Measurements from ENCODE around the gene C1QL4.
"Not testable (repeated sequence)": the region's sequence is repeated elsewhere in the genome, so short reads cannot be mapped to it uniquely, and the experiment has no call there.

The C1QL4 gene

DNA sequence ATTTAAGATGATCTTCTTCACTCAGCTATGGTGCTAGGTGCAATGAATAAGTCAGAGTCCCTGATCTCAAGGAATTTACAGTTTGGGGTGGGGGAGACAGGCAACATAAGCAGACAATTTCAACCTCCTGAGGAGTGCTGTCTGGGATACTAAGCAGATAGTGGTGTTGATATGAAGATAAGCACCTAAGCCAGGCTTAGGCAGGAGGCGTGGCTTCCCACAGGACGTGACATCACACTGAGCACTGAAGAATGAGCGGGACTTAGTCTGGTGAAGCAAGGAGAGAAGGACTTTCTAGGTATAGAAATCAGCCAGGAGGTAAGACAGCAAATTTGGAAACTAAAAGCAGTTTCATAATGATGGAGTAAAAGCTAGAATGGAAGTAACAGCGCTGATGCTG, 35.2 kb downstream of the C1QL4 start:
- peak; percentile 38 to 75 for ATAC-seq

- ATAC-seq = no peak
Observed at GRCh38 chr12:49298160-49298559, 38.8 kb downstream of the C1QL4 start.

DNA sequence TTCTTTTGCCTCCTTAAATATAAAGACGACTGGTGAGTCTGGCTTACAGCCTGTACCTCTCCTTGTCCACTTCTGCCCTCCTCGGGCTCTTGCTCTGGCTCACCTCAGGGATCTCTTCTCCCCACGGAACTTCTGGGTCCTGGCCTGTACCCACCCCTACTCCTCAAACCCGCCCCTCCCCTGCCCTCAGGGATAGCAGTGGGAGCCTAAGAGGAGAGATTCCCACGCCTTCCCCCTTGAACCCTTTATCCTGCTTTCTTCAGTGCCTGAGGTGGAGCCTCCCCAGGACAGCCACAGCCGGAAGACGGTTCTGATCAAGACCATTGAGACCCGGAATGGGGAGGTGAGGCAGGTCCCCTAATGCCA, 39.3 kb downstream of the C1QL4 start:
- ATAC-seq = no peak

DNA sequence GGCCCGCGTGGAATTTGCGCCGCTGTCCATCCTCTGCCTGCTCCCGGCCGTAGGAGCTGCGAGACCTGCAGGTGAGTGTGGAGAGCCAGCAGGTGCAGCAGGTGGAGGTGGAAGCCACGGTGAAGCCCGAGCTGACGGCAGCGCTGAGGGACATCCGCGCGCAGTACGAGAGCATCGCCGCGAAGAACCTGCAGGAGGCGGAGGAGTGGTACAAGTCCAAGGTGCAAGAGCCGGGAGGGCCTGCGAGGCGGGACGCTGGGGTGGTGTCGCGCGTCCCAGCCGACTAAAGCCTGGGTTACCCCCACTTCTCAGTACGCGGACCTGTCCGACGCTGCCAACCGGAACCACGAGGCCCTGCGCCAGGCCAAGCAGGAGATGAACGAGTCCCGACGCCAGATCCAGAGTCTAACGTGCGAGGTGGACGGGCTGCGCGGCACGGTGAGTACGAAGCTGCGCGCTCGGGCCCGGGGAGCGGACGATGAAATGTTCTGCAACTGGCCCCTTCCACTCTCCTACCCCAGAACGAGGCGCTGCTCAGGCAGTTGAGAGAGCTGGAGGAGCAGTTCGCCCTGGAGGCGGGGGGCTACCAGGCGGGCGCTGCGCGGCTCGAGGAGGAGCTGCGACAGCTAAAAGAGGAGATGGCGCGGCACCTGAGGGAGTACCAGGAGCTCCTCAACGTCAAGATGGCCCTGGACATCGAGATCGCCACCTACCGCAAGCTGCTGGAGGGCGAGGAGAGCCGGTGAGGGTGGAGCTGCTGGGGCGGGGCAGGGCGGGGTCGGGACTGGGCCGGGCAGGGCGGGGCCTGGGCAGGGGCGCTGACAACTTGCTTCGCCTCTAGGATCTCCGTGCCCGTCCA, 39.9 kb downstream of the C1QL4 start:
- peak; percentile 16 to 47 for ATAC-seq

DNA sequence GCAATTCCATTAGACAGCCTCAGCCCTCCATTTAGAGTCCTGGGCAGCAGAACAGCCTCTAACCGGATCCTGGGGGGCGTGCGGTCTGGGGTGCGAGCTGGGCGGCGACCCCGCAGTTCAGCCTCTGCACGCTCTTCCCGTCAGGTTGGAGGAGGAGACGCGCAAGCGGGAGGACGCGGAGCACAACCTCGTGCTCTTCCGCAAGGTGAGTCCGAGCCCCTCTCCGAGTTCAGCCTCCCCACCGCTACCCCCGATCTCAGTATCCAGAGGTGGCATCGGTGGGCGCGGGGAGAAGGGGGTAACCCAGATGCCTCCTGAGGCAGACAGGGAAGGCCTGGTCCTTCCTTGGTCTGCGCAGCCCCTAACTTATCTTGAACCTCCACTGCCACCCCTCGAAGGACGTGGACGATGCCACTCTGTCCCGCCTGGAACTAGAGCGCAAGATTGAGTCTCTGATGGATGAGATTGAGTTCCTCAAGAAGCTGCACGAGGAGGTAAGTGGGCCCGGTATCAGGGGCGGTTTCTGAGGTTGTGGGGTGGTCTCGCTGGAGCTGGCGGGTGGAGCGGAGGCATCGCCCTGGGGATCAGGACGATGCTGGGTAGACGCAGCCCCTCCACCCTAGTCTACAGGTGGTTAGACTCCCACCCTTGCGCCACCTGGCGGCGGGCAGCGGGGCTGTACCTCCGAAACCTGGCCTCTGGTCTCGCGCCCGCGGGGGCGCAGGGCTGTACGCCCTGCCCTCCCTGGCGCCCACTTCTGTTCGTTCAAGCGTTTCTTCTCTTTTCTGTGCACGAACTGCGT, 40.8 kb downstream of the C1QL4 start:
- peak; percentile 74 to 77 for ATAC-seq

DNA sequence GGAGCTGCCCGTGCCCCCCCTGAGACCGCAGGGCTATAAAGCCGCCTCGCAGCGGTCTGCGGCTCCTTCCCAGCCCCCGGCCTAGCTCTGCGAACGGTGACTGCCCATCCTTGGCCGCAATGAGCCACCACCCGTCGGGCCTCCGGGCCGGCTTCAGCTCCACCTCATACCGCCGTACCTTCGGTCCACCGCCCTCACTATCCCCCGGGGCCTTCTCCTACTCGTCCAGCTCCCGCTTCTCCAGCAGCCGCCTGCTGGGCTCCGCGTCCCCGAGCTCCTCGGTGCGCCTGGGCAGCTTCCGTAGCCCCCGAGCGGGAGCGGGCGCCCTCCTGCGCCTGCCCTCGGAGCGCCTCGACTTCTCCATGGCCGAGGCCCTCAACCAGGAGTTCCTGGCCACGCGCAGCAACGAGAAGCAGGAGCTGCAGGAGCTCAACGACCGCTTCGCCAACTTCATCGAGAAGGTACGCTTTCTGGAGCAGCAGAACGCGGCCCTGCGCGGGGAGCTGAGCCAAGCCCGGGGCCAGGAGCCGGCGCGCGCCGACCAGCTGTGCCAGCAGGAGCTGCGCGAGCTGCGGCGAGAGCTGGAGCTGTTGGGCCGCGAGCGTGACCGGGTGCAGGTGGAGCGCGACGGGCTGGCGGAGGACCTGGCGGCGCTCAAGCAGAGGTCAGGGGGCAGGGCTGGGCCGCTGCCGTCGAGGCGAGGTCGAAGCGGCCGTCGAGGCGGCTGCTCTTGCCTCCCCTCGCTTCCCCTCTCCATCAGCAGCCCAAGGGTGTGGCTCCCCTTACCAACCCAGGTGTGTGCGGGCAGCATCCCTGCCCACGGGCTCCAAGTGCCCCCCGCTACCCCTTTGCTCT, 41.7 kb downstream of the C1QL4 start, which contains the start of gene PRPH:
Gene PRPH, plus strand, starts transcription at position 66 of the 855 bp plus-strand sequence. Its CDS starts 54 bp downstream, at position 120.
- ATAC-seq = no peak

GRCh38 chr12:49294804-49295081, 42.2 kb downstream of the C1QL4 start:
- no peak for ATAC-seq

GRCh38 chr12:49294086-49294803, 42.7 kb downstream of the C1QL4 start:
- no peak for ATAC-seq

GRCh38 chr12:49293056-49293956, 43.7 kb downstream of the C1QL4 start:
- ATAC-seq = no peak

DNA sequence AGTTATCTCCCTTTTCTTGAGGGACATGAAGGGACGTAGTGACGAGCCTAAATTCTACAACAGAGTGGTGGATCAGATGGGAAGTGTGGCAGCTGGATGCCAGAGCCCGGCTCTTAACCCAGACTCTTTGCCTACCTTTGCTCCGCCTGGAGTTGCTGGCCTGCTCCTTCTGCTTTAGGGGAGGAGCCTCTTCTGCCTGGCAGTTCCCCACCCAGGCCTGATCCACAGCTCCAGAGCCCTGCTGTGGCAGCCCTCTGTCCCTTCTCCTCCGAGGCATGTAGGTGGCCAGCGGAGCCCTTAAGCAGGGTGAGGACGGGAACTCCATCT, 44.3 kb downstream of the C1QL4 start:
- ATAC-seq = no peak

- ATAC-seq = no peak
Observed at GRCh38 chr12:49288922-49289555, 47.9 kb downstream of the C1QL4 start.

DNA sequence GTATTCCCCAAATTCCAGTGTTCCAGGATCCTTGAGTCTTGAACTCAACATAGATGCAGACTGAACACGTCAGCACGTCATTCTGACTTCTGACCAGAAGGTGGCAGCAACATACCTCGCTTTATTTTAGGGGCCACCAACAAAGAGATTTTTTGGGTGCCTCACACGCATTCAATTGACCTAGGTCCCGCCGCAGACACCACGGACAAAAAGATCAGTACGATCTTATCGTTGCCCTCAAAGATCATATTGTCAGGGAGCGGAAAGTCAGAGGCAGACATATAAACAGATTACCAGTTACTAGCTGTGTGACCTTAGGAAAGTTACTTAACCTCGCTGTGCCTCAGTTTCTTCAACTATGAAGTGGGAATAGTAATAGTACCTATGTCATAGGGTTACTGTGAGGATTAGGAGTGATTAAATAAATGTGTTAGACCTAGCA, 48.6 kb downstream of the C1QL4 start:
- peak in 1 of 2 donors; percentile 41 for ATAC-seq

DNA sequence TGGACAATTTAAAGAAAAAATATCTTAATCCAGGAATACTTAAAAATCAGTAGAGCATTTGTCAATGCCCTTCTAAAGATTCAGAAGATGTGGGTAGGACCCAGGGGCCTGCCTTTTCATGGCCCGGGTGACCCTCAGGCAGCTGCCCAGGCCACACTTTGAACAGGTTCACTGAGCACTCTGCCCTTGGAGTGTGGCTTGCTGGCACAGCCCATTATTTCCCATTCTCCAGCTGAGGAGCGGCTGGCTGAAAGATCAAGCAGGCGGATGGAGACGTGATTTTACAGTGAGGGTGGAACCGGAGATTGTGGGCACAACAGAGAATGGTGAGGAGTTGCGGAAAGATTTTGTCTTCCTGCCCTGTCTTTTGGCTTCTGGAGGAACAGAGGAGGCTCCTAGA, 49.1 kb downstream of the C1QL4 start:
- ATAC-seq = no peak

DNA sequence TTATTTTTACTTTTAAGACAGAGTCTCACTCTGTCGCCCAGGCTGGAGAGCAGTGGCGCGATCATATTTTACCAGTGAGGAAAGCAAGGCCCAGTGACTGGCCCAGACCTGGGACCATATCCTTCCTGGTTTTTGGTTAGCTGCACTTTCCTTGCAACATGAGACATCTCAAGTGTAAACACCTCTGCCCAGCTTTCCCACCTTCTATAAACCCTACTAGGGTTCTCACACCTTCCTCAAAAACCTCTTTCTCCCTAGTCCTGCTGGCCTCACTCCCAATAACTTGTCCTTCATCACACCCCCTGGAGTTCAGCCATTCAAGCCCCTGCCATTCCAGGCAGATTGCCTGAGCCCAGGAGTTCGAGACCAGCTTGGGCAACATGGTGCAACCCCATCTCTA, 52.3 kb downstream of the C1QL4 start:
- no peak for ATAC-seq

GRCh38 chr12:49283541-49284429, 53.2 kb downstream of the C1QL4 start:
- no peak for ATAC-seq

DNA sequence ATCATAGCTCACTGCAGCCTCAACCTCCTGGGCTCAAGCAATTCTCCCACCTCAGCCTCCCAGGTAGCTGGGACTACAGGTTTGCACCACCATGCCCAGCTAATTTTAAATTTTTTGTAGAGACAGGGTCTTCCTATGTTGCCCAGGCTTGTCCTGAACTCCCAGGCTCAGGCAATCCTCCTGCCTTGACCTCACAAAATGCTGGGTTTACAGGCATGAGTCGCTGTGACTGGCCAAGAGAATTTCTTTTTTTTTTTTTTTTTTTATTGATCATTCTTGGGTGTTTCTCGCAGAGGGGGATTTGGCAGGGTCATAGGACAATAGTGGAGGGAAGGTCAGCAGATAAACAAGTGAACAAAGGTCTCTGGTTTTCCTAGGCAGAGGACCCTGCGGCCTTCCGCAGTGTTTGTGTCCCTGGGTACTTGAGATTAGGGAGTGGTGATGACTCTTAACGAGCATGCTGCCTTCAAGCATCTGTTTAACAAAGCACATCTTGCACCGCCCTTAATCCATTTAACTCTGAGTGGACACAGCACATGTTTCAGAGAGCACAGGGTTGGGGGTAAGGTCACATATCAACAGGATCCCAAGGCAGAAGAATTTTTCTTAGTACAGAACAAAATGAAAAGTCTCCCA, 54.1 kb downstream of the C1QL4 start:
- ATAC-seq = not testable (repeated sequence)

All from activated CD4-positive, CD25-positive, alpha-beta regulatory T cell treated with anti-CD3 and anti-CD28 coated beads, Interleukin-2, amount 50 U/mL, for 24 hours (primary cell).